Hematopoietic multipotent progenitor cell treated with erythropoietin and hydrocortisone succinate and interleukin-3 and kit ligand, for 15 days (in vitro differentiated cells): ENCODE results near the gene LRCH3.
"Not testable (repeated sequence)": the region's sequence is repeated elsewhere in the genome, so short reads cannot be mapped to it uniquely, and the experiment has no call there.

Source experiments
- DNase-seq: peaks from one replicate; pipeline ENCODE4 v3.0.0-alpha.2; 2015; ENCODE audit warnings: low spot score

The LRCH3 gene

DNA sequence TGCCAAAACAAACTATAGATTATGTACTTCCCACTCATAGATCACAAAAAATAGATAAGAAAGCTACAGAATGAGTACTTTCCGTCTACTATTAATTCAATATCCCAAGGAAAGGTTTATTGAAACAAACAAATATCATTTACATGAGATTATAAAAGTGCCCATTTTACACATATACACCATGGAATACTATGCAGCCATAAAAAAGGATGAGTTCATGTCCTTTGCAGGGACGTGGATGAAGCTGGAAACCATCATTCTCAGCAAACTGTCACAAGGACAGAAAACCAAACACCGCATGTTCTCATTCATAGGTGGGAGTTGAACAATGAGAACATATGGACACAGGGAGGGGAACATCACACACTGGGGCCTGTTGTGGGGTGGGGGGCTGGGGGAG is 136.5 kb downstream of the LRCH3 start:
- DNase-seq = not testable (repeated sequence)

DNA sequence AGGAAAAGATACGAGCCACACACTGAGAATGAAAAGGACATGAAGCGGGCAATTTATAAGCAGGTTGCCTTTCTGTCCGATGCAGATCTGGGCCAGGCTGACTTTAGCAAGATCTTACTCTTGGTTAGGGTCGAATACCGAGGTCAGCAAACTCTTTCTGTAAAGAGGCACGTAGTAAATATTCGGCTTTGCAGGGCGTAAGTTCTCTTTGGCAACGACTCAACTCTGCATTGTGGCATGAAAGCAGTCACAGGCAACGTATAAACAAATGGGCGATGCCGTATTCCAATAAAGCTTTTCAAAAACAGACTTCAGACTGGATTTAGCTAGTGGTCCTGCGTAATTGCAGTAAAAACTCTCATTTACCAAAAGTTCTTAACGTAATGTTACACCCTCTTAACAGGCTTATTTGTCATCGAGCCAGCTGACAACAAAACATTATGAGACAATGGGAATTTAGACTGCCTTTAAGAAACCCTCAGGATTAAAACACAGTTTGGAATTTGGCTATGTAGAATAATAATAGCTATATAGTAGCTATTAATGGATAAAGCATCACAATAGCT is 145.8 kb downstream of the LRCH3 start:
- no peak for DNase-seq
